DOHH2 (cell line): ENCODE data around the gene RXRA.

ENCODE experiments used
- H3F3A ChIP-seq: fragments of 200-600 bp; sonication (generic), shearing (Covaris generic); 2 replicates; pipeline ENCODE4 v1.6.0; 2016; ENCODE audit warnings: antibody characterized with exemption, mild to moderate bottlenecking; ENCODE audit not compliant: control insufficient read depth, insufficient read depth
- H3K27ac ChIP-seq: fragments of 200-600 bp; sonication (generic); 2 replicates; pipeline ENCODE4 v1.5.1; 2014; ENCODE audit warnings: low read depth, mild to moderate bottlenecking, low read length, moderate library complexity
- H3K27me3 ChIP-seq: fragments of 200-600 bp; sonication (generic); 2 replicates; pipeline ENCODE4 v1.6.1; 2014; ENCODE audit warnings: mild to moderate bottlenecking, low read length, mixed read lengths; ENCODE audit not compliant: control insufficient read depth
- H3K36me3 ChIP-seq: fragments of 200-600 bp; sonication (generic); 2 replicates; pipeline ENCODE4 v1.6.1; 2014; ENCODE audit warnings: mild to moderate bottlenecking, low read length, moderate library complexity, mixed read lengths; ENCODE audit not compliant: control insufficient read depth
- H3K4me1 ChIP-seq: fragments of 200-600 bp; sonication (generic); 2 replicates; pipeline ENCODE4 v1.6.1; 2014; ENCODE audit warnings: mild to moderate bottlenecking, low read length, mixed read lengths; ENCODE audit not compliant: control insufficient read depth
- H3K4me2 ChIP-seq: fragments of 200-600 bp; sonication (generic); 2 replicates; pipeline ENCODE4 v1.6.0; 2014; ENCODE audit warnings: mild to moderate bottlenecking, low read length, moderate library complexity
- H3K4me3 ChIP-seq: fragments of 200-600 bp; sonication (generic); 2 replicates; pipeline ENCODE4 v1.5.1; 2014; ENCODE audit warnings: mild to moderate bottlenecking, low read length, mixed read lengths
- H3K79me2 ChIP-seq: fragments of 200-600 bp; sonication (generic); 2 replicates; pipeline ENCODE4 v1.6.1; 2014; ENCODE audit warnings: mild to moderate bottlenecking, low read length, mixed read lengths; ENCODE audit not compliant: control insufficient read depth
- H3K9me2 ChIP-seq: fragments of 200-600 bp; sonication (generic); replicated peaks from 2 replicates; pipeline ENCODE4 v1.6.1; 2014; ENCODE audit warnings: mild to moderate bottlenecking, low read length, mixed read lengths; ENCODE audit not compliant: control insufficient read depth
- H3K9me3 ChIP-seq: fragments of 200-600 bp; sonication (generic); 2 replicates; pipeline ENCODE4 v1.6.1; 2014; ENCODE audit warnings: antibody characterized with exemption, low read length, mixed read lengths; ENCODE audit not compliant: control insufficient read depth, insufficient read depth
- H4K20me1 ChIP-seq: fragments of 200-600 bp; sonication (generic); 2 replicates; pipeline ENCODE4 v1.6.0; 2014; ENCODE audit warnings: low read depth, mild to moderate bottlenecking, antibody characterized with exemption, low read length, moderate library complexity; ENCODE audit not compliant: control insufficient read depth, insufficient read depth
- EZH2phosphoT487 ChIP-seq: fragments of 200-600 bp; sonication (generic); IDR thresholded peaks from 2 replicates; pipeline ENCODE4 v1.6.1; 2017; ENCODE audit warnings: borderline replicate concordance, mild to moderate bottlenecking, antibody characterized with exemption, low read length, moderate library complexity, mixed read lengths
- TF ChIP-seq, protein P1 (sequence below): fragments of 200-600 bp; sonication (generic); IDR thresholded peaks from one replicate; pipeline ENCODE4 v1.5.1; 2014; ENCODE audit warnings: antibody characterized with exemption, mild to moderate bottlenecking, low read depth, low read length; ENCODE audit not compliant: poor library complexity, severe bottlenecking

The RXRA gene

DNA sequence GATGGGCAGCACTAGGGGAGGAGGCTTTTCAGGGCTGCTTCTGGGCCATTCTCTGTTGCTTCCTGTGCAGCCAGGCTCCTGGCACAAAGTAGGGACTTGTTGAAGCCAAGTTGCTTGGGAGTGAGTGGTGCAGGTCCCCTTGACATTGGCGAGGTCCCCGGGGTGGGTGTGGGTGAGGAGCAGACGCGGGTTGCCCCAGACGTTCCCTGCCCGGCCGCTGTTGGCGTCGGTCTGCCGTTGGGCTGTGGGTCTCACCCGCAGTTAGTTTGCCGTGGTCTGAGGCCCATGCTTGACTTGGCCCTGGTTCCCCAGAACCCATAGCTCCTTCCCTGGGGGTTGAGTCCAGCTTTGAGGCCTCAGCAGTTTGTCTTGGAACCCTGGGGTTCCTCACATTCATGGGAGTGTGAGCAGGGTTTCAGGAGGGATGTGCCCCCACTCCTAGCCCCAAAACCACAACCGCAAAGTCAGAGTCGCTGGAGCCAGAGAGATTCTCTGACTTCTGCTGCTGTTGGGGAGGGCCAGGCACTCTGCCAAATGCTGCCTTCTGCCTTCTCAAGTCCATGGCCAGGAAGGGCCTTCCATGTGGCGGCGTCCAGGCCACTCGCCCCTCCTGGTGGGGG, 77.5 kb downstream of the RXRA start:
- H3K4me2 ChIP-seq: no peak overlapping the region
- TF ChIP-seq, protein P1, sequence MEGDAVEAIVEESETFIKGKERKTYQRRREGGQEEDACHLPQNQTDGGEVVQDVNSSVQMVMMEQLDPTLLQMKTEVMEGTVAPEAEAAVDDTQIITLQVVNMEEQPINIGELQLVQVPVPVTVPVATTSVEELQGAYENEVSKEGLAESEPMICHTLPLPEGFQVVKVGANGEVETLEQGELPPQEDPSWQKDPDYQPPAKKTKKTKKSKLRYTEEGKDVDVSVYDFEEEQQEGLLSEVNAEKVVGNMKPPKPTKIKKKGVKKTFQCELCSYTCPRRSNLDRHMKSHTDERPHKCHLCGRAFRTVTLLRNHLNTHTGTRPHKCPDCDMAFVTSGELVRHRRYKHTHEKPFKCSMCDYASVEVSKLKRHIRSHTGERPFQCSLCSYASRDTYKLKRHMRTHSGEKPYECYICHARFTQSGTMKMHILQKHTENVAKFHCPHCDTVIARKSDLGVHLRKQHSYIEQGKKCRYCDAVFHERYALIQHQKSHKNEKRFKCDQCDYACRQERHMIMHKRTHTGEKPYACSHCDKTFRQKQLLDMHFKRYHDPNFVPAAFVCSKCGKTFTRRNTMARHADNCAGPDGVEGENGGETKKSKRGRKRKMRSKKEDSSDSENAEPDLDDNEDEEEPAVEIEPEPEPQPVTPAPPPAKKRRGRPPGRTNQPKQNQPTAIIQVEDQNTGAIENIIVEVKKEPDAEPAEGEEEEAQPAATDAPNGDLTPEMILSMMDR: no peak
- no peak for TF ChIP-seq EZH2phosphoT487
- H3K36me3 ChIP-seq: no peaks in the 10 kb centered on the region
- no peaks in the 10 kb centered on the region for H3F3A ChIP-seq
- H3K9me2 ChIP-seq: no peaks in the 10 kb centered on the region
- peaks cover 12% of the 10 kb centered on the region for H3K27me3 ChIP-seq
- no peak overlapping the region for H3K4me3 ChIP-seq
- H3K27ac ChIP-seq: no peak overlapping the region
- H3K4me1 ChIP-seq: peaks cover 26% of the 10 kb centered on the region
- no peaks in the 10 kb centered on the region for H3K79me2 ChIP-seq
- peaks cover 3% of the 10 kb centered on the region; the same call in 1 of the 2 replicates for H4K20me1 ChIP-seq
- H3K9me3 ChIP-seq: peaks cover 12% of the 10 kb centered on the region

DNA sequence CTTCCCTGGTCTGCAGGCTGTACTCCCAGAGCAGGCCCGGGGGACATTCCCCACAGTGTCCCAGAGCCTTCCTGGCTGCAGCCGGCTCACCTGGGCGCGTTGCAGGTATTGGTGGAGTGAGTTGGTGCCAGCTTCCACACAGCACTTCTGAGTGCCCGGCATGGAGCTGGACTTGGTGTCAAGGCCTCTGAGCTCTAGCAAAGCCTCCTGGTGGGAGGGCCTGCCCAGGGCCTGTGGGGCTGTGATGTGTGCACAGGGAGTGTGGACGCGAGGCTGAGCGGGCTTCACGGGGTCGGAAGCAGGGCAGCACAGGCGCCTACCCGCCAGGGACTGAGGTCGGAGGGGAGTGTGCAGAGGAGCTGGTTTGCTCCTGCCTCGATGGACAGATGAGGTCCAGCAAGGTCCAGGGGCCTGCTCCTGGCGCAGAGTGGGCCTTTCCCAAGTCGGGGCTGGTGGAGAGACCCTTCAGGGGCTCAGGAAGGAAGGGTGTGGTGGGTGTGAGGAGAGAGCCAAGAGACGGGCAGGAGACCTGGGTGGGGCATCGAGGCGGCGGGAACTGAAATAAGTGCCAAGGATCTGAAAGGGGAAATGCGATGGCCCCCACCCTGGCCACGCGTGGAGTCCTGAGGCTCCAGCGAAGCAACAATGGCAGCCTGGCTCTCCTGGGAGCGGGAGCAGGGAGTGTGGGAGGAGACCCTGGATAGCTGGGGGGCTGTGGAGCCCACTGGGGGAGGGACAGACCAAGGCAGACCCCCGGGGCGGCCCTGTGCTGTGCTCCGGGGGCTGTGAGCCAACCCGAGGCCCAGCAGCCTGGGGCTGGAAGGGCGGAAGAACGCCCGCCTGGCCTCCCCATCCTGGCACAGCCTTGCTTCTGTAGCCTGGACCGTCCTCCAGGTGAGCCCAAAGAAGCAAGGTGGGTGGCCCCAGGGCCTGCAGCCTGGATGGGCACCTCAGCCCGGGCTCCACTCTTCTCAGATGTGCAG, 78.4 kb downstream of the RXRA start:
- Histone ChIP-seq H3K4me3 (no peak overlapping the region), H3K27ac (no peak overlapping the region), H3K27me3 (peaks cover 12% of the 10 kb centered on the region), H3K4me1 (peaks cover 26% of the 10 kb centered on the region), H3K4me2 (no peak overlapping the region), H3K9me3 (peaks cover 3% of the 10 kb centered on the region), H3K79me2 (no peaks in the 10 kb centered on the region), H3K9me2 (no peaks in the 10 kb centered on the region), H3F3A (no peaks in the 10 kb centered on the region), H4K20me1 (peaks cover 4% of the 10 kb centered on the region), H3K36me3 (no peaks in the 10 kb centered on the region)
- no peak for TF ChIP-seq EZH2phosphoT487
- TF ChIP-seq, protein P1: no peak

DNA sequence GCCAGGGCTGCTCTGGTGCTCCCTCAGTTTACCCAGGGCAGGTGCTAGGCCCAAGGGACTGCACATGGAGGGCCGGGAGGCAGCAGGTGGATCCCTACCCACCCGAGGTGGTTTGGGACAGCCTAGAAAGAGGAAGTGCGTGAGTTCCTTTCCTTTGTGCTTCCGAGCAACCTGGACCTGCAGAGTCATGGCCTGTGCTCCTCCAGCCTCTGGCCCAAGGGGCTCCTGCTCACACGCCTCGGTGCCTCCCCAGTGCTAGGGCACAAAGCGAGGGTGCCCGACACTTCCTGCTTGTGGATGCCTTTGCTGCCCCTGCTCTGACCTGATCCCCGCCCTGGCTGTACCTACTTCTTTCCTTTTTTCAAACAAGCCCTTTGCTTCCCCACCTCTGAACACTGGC, 79.3 kb downstream of the RXRA start:
- H3K27ac ChIP-seq: no peak overlapping the region
- H3K9me2 ChIP-seq: no peaks in the 10 kb centered on the region
- H3K4me3 ChIP-seq: no peak overlapping the region
- H3K27me3 ChIP-seq: peaks cover 12% of the 10 kb centered on the region
- no peaks in the 10 kb centered on the region for H3K79me2 ChIP-seq
- peaks cover 26% of the 10 kb centered on the region for H3K4me1 ChIP-seq
- TF ChIP-seq, protein P1: no peak
- no peak for TF ChIP-seq EZH2phosphoT487
- no peaks in the 10 kb centered on the region for H3K36me3 ChIP-seq
- no peaks in the 10 kb centered on the region for H3F3A ChIP-seq
- H4K20me1 ChIP-seq: peaks cover 7% of the 10 kb centered on the region
- H3K4me2 ChIP-seq: no peak overlapping the region
- H3K9me3 ChIP-seq: no peaks in the 10 kb centered on the region
